Measurements from ENCODE around the gene RAB27A. TPM values are rescaled to one million over a fixed set of nuclear protein-coding genes. Genes with fewer than 3 reads are reported as not detected.

The RAB27A gene
- total RNA-seq, 1 experiment from 2014 or later, result 0.90 TPM

- no peak overlapping the region for H3K4me3 ChIP-seq (ENCODE audit: insufficient read depth, low read depth, low read length)
- no peak for DNase-seq
These were observed 55.4 kb downstream of the RAB27A start for GRCh38 chr15:55234104-55234799.

GRCh38 chr15:55231455-55231854 lies 58.2 kb downstream of the RAB27A start:
- no peak overlapping the region for H3K4me3 ChIP-seq (ENCODE audit: insufficient read depth, low read depth, low read length)
- DNase-seq, result no peak
- no peaks in the 10 kb centered on the region for H3K36me3 ChIP-seq (replicated peaks; ENCODE audit: control insufficient read depth, insufficient read depth, low read length)
- no peaks in the 10 kb centered on the region for H3K27me3 ChIP-seq (ENCODE audit: control insufficient read depth, insufficient read depth, low read length)

More at GRCh38 chr15:55234104-55234799, 55.4 kb downstream of the RAB27A start:
- no peaks in the 10 kb centered on the region for H3K36me3 ChIP-seq (replicated peaks; ENCODE audit: control insufficient read depth, insufficient read depth, low read length)
- no peaks in the 10 kb centered on the region for H3K27me3 ChIP-seq (ENCODE audit: control insufficient read depth, insufficient read depth, low read length)

GRCh38 chr15:55230953-55231352 lies 58.7 kb downstream of the RAB27A start:
- DNase-seq, result no peak
- Histone ChIP-seq H3K27me3 (ENCODE audit: control insufficient read depth, insufficient read depth, low read length) (no peaks in the 10 kb centered on the region), H3K36me3 (replicated peaks; ENCODE audit: control insufficient read depth, insufficient read depth, low read length) (no peaks in the 10 kb centered on the region), H3K4me3 (ENCODE audit: insufficient read depth, low read depth, low read length) (no peak overlapping the region)

- Histone ChIP-seq H3K27me3 (ENCODE audit: control insufficient read depth, insufficient read depth, low read length) (no peaks in the 10 kb centered on the region), H3K4me3 (ENCODE audit: insufficient read depth, low read depth, low read length) (no peak overlapping the region), H3K36me3 (replicated peaks; ENCODE audit: control insufficient read depth, insufficient read depth, low read length) (no peaks in the 10 kb centered on the region)
- no peak for DNase-seq
These were observed 59.5 kb downstream of the RAB27A start for GRCh38 chr15:55230051-55230670.

GRCh38 chr15:55226127-55226526 lies 63.5 kb downstream of the RAB27A start:
- DNase-seq, result no peak
- Histone ChIP-seq H3K27me3 (ENCODE audit: control insufficient read depth, insufficient read depth, low read length) (no peaks in the 10 kb centered on the region), H3K36me3 (replicated peaks; ENCODE audit: control insufficient read depth, insufficient read depth, low read length) (no peaks in the 10 kb centered on the region), H3K4me3 (ENCODE audit: insufficient read depth, low read depth, low read length) (no peak overlapping the region)

- no peak overlapping the region for H3K4me3 ChIP-seq (ENCODE audit: insufficient read depth, low read depth, low read length)
- no peaks in the 10 kb centered on the region for H3K27me3 ChIP-seq (ENCODE audit: control insufficient read depth, insufficient read depth, low read length)
- no peak for DNase-seq
- no peaks in the 10 kb centered on the region for H3K36me3 ChIP-seq (replicated peaks; ENCODE audit: control insufficient read depth, insufficient read depth, low read length)
These were observed 64.7 kb downstream of the RAB27A start for GRCh38 chr15:55224892-55225291.

- H3K36me3 ChIP-seq (replicated peaks; ENCODE audit: control insufficient read depth, insufficient read depth, low read length), result no peaks in the 10 kb centered on the region
- no peaks in the 10 kb centered on the region for H3K27me3 ChIP-seq (ENCODE audit: control insufficient read depth, insufficient read depth, low read length)
- no peak for DNase-seq
- no peak overlapping the region for H3K4me3 ChIP-seq (ENCODE audit: insufficient read depth, low read depth, low read length)
These were observed 67.0 kb downstream of the RAB27A start for GRCh38 chr15:55222588-55222987.

GRCh38 chr15:55221090-55222011 lies 68.3 kb downstream of the RAB27A start:
- Histone ChIP-seq H3K27me3 (ENCODE audit: control insufficient read depth, insufficient read depth, low read length) (no peaks in the 10 kb centered on the region), H3K36me3 (replicated peaks; ENCODE audit: control insufficient read depth, insufficient read depth, low read length) (no peaks in the 10 kb centered on the region), H3K4me3 (ENCODE audit: insufficient read depth, low read depth, low read length) (no peak overlapping the region)
- no peak for DNase-seq

GRCh38 chr15:55220606-55221005 lies 69.0 kb downstream of the RAB27A start:
- Histone ChIP-seq H3K4me3 (ENCODE audit: insufficient read depth, low read depth, low read length) (no peak overlapping the region), H3K27me3 (ENCODE audit: control insufficient read depth, insufficient read depth, low read length) (no peaks in the 10 kb centered on the region), H3K36me3 (replicated peaks; ENCODE audit: control insufficient read depth, insufficient read depth, low read length) (no peaks in the 10 kb centered on the region)
- DNase-seq, result no peak

GRCh38 chr15:55218056-55218455 lies 71.6 kb downstream of the RAB27A start:
- no peaks in the 10 kb centered on the region for H3K36me3 ChIP-seq (replicated peaks; ENCODE audit: control insufficient read depth, insufficient read depth, low read length)
- no peaks in the 10 kb centered on the region for H3K27me3 ChIP-seq (ENCODE audit: control insufficient read depth, insufficient read depth, low read length)
- no peak overlapping the region for H3K4me3 ChIP-seq (ENCODE audit: insufficient read depth, low read depth, low read length)
- DNase-seq, result no peak

GRCh38 chr15:55204464-55204863 lies 85.1 kb downstream of the RAB27A start:
- Histone ChIP-seq H3K36me3 (replicated peaks; ENCODE audit: control insufficient read depth, insufficient read depth, low read length) (no peaks in the 10 kb centered on the region), H3K4me3 (ENCODE audit: insufficient read depth, low read depth, low read length) (no peak overlapping the region), H3K27me3 (ENCODE audit: control insufficient read depth, insufficient read depth, low read length) (no peaks in the 10 kb centered on the region)
- DNase-seq, result no peak

- no peak overlapping the region for H3K4me3 ChIP-seq (ENCODE audit: insufficient read depth, low read depth, low read length)
- no peaks in the 10 kb centered on the region for H3K27me3 ChIP-seq (ENCODE audit: control insufficient read depth, insufficient read depth, low read length)
- no peaks in the 10 kb centered on the region for H3K36me3 ChIP-seq (replicated peaks; ENCODE audit: control insufficient read depth, insufficient read depth, low read length)
- DNase-seq, result no peak
These were observed 87.4 kb downstream of the RAB27A start for GRCh38 chr15:55202206-55202605.

- DNase-seq, result no peak
These were observed 90.9 kb downstream of the RAB27A start for GRCh38 chr15:55198706-55199105.

GRCh38 chr15:55197719-55198118 lies 91.9 kb downstream of the RAB27A start:
- no peaks in the 10 kb centered on the region for H3K27me3 ChIP-seq (ENCODE audit: control insufficient read depth, insufficient read depth, low read length)
- H3K36me3 ChIP-seq (replicated peaks; ENCODE audit: control insufficient read depth, insufficient read depth, low read length), result no peaks in the 10 kb centered on the region
- no peak for DNase-seq
- H3K4me3 ChIP-seq (ENCODE audit: insufficient read depth, low read depth, low read length), result peak overlapping the region; percentile 64

More at GRCh38 chr15:55198706-55199105, 90.9 kb downstream of the RAB27A start:
- Histone ChIP-seq H3K27me3 (ENCODE audit: control insufficient read depth, insufficient read depth, low read length) (no peaks in the 10 kb centered on the region), H3K4me3 (ENCODE audit: insufficient read depth, low read depth, low read length) (no peak overlapping the region), H3K36me3 (replicated peaks; ENCODE audit: control insufficient read depth, insufficient read depth, low read length) (no peaks in the 10 kb centered on the region)

GRCh38 chr15:55197362-55197705 lies 92.3 kb downstream of the RAB27A start:
- Histone ChIP-seq H3K4me3 (ENCODE audit: insufficient read depth, low read depth, low read length) (peak overlapping the region; percentile 64), H3K36me3 (replicated peaks; ENCODE audit: control insufficient read depth, insufficient read depth, low read length) (peaks cover 1% of the 10 kb centered on the region; the same call in 1 of the 2 replicates), H3K27me3 (ENCODE audit: control insufficient read depth, insufficient read depth, low read length) (no peaks in the 10 kb centered on the region)
- DNase-seq, result no peak

All from H7 (cell line).